Small intestine (tissue), 7 donors: ENCODE data around the gene GRIN1. TPM values are rescaled to one million over a fixed set of nuclear protein-coding genes. Genes with fewer than 3 reads are reported as not detected.

Experiments
- DNase-seq, 2 donors: peaks; one replicate each; pipeline versions ENCODE4 v3.0.0 to v3.0.0-alpha.2; 2013
- FAIRE-seq: peaks from 2 replicates; lab custom pipeline; 2012; peaks lifted over from hg19 to GRCh38; lab: Jason Lieb, UNC
- H3K27ac ChIP-seq, 3 donors: one replicate each; pipeline ENCODE4 v1.5.1; 2013; ENCODE audit warnings: low read length in 2 of 3, mild to moderate bottlenecking in 2 of 3, control low read depth in 1 of 3, inconsistent platforms in 1 of 3, low read depth in 1 of 3, moderate library complexity in 1 of 3
- H3K27me3 ChIP-seq, 3 donors: one replicate each; pipeline ENCODE4 v1.6.1; 2013; ENCODE audit warnings: low read length in 3 of 3, inconsistent platforms in 1 of 3; ENCODE audit not compliant: control insufficient read depth in 3 of 3, insufficient read depth in 3 of 3
- H3K36me3 ChIP-seq, 3 donors: one replicate each; pipeline ENCODE4 v1.6.1; 2013; ENCODE audit warnings: low read length in 3 of 3, inconsistent platforms in 1 of 3, low read depth in 1 of 3, mild to moderate bottlenecking in 1 of 3, moderate library complexity in 1 of 3; ENCODE audit not compliant: control insufficient read depth in 3 of 3, insufficient read depth in 2 of 3
- H3K4me1 ChIP-seq, 3 donors: one replicate each; pipeline ENCODE4 v1.6.1; 2013; ENCODE audit warnings: low read length in 2 of 3, inconsistent platforms in 1 of 3, low read depth in 1 of 3, mild to moderate bottlenecking in 1 of 3, moderate library complexity in 1 of 3; ENCODE audit not compliant: control insufficient read depth in 3 of 3, insufficient read depth in 2 of 3
- H3K4me3 ChIP-seq, 3 donors: one replicate each; pipeline ENCODE4 v1.5.1; 2013; ENCODE audit warnings: low read length in 3 of 3, control low read depth in 1 of 3, inconsistent platforms in 1 of 3, low read depth in 1 of 3, mild to moderate bottlenecking in 1 of 3, moderate library complexity in 1 of 3
- H3K9me3 ChIP-seq, 2 donors: one replicate each; pipeline ENCODE4 v1.6.1; 2013; ENCODE audit warnings: low read depth in 1 of 2, low read length in 1 of 2; ENCODE audit not compliant: control insufficient read depth in 2 of 2, insufficient read depth in 1 of 2
- WGBS, 3 donors: extraction: QIAGEN DNeasy Blood & Tissue Kit; methylation state at CpG; one replicate each; pipeline ENCODE4 v1.1.7; 2013; 5-methylcytosine and 5-hydroxymethylcytosine counted together
- polyA plus RNA-seq, 4 donors: library from polyadenylated mRNA; stranded (reverse) in 3 of 4; unstranded in 1 of 4; fragments of 200-250 nt in 3 of 4; fragments of 120-200 nt in 1 of 4; gene quantifications; one replicate each; pipeline versions ENCODE4 v1.2.1 to v1.2.3, GENCODE V29; 2013
- donor health status: healthy with polysubstance abuse.
- donor health status: control.
- donor health status: control.
- donor health status: Bipolar disorder and iron deficiency.
- donor health status: healthy.

The GRIN1 gene
- polyA plus RNA-seq, 4 donors = 0.79 to 0.92 TPM; not detected in 2

GRCh38 chr9:137103206-137103999 lies 35.6 kb upstream of the GRIN1 start:
- H3K4me1 ChIP-seq = no peaks in the 10 kb centered on the region
- peaks cover 10 to 99% (median 18%) of the 10 kb centered on the region in 3 donors for H3K36me3 ChIP-seq
- 92 to 93% (median 93%) methylated on average over 37 of the region's 37 CpGs for WGBS, 3 donors
- DNase-seq = no peak
- no peaks in the 10 kb centered on the region for H3K27me3 ChIP-seq
- H3K9me3 ChIP-seq = peaks cover 0 to 7% of the 10 kb centered on the region in 2 donors
- H3K4me3 ChIP-seq = no peak overlapping the region
- no peak for FAIRE-seq
- H3K27ac ChIP-seq = no peak overlapping the region

- WGBS, 3 donors = 93 to 97% (median 96%) methylated on average over 23 to 31 of the region's 31 CpGs
- H3K4me1 ChIP-seq = no peaks in the 10 kb centered on the region
- H3K36me3 ChIP-seq = peaks cover 10 to 100% (median 16%) of the 10 kb centered on the region in 3 donors
- H3K4me3 ChIP-seq = no peak overlapping the region
- FAIRE-seq (no peak), DNase-seq (no peak)
- H3K9me3 ChIP-seq = peaks cover 0 to 7% of the 10 kb centered on the region in 2 donors
- no peaks in the 10 kb centered on the region for H3K27me3 ChIP-seq
- H3K27ac ChIP-seq = no peak overlapping the region
Measured at GRCh38 chr9:137105814-137106661, 32.9 kb upstream of the GRIN1 start.

- Histone ChIP-seq H3K9me3 (peaks cover 0 to 4% of the 10 kb centered on the region in 2 donors), H3K4me1 (no peaks in the 10 kb centered on the region), H3K36me3 (peaks cover 12 to 100% (median 16%) of the 10 kb centered on the region in 3 donors), H3K27ac (no peak overlapping the region), H3K4me3 (no peak overlapping the region), H3K27me3 (no peaks in the 10 kb centered on the region)
- no peak for DNase-seq
- FAIRE-seq = no peak
- WGBS, 3 donors = 92 to 94% (median 93%) methylated on average over 27 of the region's 27 CpGs
Measured at GRCh38 chr9:137106662-137107250, 32.2 kb upstream of the GRIN1 start.

- peaks cover 12 to 100% (median 16%) of the 10 kb centered on the region in 3 donors for H3K36me3 ChIP-seq
- FAIRE-seq (no peak), DNase-seq (no peak)
- H3K4me1 ChIP-seq = no peaks in the 10 kb centered on the region
- H3K27ac ChIP-seq = no peak overlapping the region
- no peak overlapping the region for H3K4me3 ChIP-seq
- WGBS, 3 donors = 80 to 84% (median 82%) methylated on average over 27 of the region's 27 CpGs
- H3K27me3 ChIP-seq = no peaks in the 10 kb centered on the region
- H3K9me3 ChIP-seq = no peaks in the 10 kb centered on the region
Measured at GRCh38 chr9:137107312-137107921, 31.5 kb upstream of the GRIN1 start.

- no peak overlapping the region for H3K4me3 ChIP-seq
- WGBS, 3 donors = 91 to 99% (median 96%) methylated on average over 16 to 17 of the region's 17 CpGs
Measured at GRCh38 chr9:137107982-137108381, 31.0 kb upstream of the GRIN1 start.

GRCh38 chr9:137108608-137109249 lies 30.2 kb upstream of the GRIN1 start:
- no peak overlapping the region for H3K27ac ChIP-seq
- WGBS, 3 donors = 89 to 92% (median 89%) methylated on average over 29 of the region's 29 CpGs
- FAIRE-seq (no peak), DNase-seq (no peak)
- H3K9me3 ChIP-seq = no peaks in the 10 kb centered on the region
- H3K27me3 ChIP-seq = peaks cover 0 to 3% (median 0%) of the 10 kb centered on the region in 3 donors
- no peaks in the 10 kb centered on the region for H3K4me1 ChIP-seq
- H3K36me3 ChIP-seq = peaks cover 7 to 98% (median 13%) of the 10 kb centered on the region in 3 donors
- H3K4me3 ChIP-seq = no peak overlapping the region

More at GRCh38 chr9:137107982-137108381, 31.0 kb upstream of the GRIN1 start:
- Histone ChIP-seq H3K4me1 (no peaks in the 10 kb centered on the region), H3K36me3 (peaks cover 10 to 100% (median 14%) of the 10 kb centered on the region in 3 donors), H3K27ac (no peak overlapping the region), H3K9me3 (no peaks in the 10 kb centered on the region), H3K27me3 (no peaks in the 10 kb centered on the region)
- FAIRE-seq (no peak), DNase-seq (no peak)

- H3K27me3 ChIP-seq = peaks cover 0 to 3% (median 0%) of the 10 kb centered on the region in 3 donors
- no peaks in the 10 kb centered on the region for H3K9me3 ChIP-seq
- H3K27ac ChIP-seq = no peak overlapping the region
- no peak overlapping the region for H3K4me3 ChIP-seq
- peaks cover 4 to 91% (median 11%) of the 10 kb centered on the region in 3 donors for H3K36me3 ChIP-seq
- no peaks in the 10 kb centered on the region for H3K4me1 ChIP-seq
- WGBS, 3 donors = 80 to 82% (median 81%) methylated on average over 33 to 34 of the region's 34 CpGs
- DNase-seq (no peak), FAIRE-seq (no peak)
Measured at GRCh38 chr9:137109250-137110146, 29.5 kb upstream of the GRIN1 start.
